SK-N-MC (cell line): ENCODE data around the gene SLC25A39.

ENCODE experiments used
- DNase-seq: peaks from one replicate; pipeline ENCODE4 v3.0.0-alpha.2; 2011; ENCODE audit warnings: low read depth, low spot score
- H3K27ac ChIP-seq: fragments of 200-600 bp; sonication (generic); 2 replicates; pipeline ENCODE4 v1.5.1; 2016; ENCODE audit warnings: mixed run types
- H3K36me3 ChIP-seq: fragments of 200-600 bp; sonication (generic); 2 replicates; pipeline ENCODE4 v1.6.1; 2017; ENCODE audit warnings: antibody characterized with exemption, low read length, mixed read lengths; ENCODE audit not compliant: insufficient read depth
- H3K4me3 ChIP-seq: fragments of 200-600 bp; sonication (generic); 2 replicates; pipeline ENCODE4 v1.5.1; 2016
- H3K9ac ChIP-seq: fragments of 200-600 bp; sonication (generic); 2 replicates; pipeline ENCODE4 v1.8.0; 2017; ENCODE audit warnings: mixed run types, mixed read lengths; ENCODE audit not compliant: insufficient read length
- H3K9me3 ChIP-seq: fragments of 200-600 bp; sonication (generic); 2 replicates; pipeline ENCODE4 v1.6.1; 2017; ENCODE audit warnings: low read depth, mild to moderate bottlenecking, antibody characterized with exemption, low read length, moderate library complexity, mixed read lengths
- EZH2 ChIP-seq: fragments of 200-600 bp; sonication (generic); IDR thresholded peaks from one replicate; pipeline ENCODE4 v1.6.1; 2017; ENCODE audit warnings: antibody characterized with exemption
- FOXP2 ChIP-seq: optimal IDR thresholded peaks from 2 replicates; pipeline ENCODE3; 2011; ENCODE audit warnings: mild to moderate bottlenecking, moderate library complexity; ENCODE audit not compliant: insufficient read depth; ENCODE audit errors: extremely low read length, control extremely low read depth
- POLR2AphosphoS5 ChIP-seq: IDR thresholded peaks from 2 replicates; pipeline ENCODE4 v1.6.1; 2012; ENCODE audit warnings: mild to moderate bottlenecking, low read depth, low read length, borderline replicate concordance

Gene SLC25A39

DNA sequence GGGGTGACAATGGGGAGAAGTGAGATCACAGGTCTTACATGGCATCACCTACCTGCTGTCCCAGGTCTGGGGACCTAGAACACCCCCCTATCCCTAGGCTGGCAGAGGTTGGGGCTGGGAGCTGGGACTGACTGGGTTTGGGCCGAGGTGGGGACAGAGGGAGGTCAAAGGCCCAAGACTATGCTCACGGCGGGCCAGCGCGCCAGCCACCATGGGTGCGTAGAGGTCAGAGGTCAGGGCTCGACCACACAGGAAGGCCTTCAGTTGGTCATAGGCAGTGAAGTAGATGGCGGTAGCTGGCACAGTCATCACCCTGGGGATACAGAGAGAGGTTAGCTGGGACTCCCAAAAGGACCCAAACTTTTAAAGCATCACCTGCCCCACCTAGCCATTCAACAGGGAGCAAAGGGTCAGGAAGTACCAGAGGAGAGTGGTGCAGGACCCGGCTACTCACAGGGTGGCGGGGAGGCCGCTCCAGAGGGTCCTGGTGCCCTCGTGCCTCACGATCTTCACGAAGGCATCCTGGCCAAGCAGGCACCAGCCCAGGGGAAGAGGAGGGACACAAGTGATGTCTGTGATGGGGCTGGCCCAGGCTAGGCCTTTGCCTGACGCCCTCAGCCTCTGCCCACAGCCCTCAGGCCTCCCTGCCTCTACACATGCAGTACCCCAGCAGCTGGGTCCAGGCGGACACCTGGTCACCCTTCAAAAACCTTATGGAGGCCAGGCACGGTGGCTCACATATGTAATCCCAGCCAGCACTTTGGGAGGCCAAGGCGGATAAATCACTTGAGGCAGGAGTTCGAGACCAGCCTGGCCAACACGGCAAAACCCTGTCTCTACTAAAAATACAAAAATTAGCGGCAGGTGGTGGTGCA, 3.1 kb downstream of the SLC25A39 start:
- H3K36me3 ChIP-seq, result peaks cover 14% of the 10 kb centered on the region; the same call in 1 of the 2 replicates

DNA sequence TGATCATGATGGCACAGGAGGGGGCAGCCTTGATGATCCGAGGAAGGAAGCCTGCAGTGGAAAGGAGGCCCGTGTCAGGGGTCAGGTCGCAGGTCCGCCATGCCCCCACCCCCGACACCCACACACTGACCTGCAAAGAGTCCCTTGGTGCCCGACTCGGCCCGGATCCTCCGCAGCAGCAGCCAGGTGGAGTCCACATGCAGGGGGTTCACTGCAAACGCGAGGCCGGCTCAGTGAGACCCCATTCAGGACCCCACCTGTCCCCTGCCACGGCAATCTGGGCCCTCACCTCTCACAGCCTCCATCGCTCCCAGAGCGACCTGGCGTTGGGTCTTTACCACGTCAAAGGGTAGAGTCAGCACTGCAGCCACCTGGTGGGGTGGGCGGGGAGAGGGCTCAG, 4.6 kb downstream of the SLC25A39 start:
- no peak for DNase-seq
- H3K4me3 ChIP-seq, result no peak overlapping the region
- no peak overlapping the region for H3K9ac ChIP-seq
- H3K36me3 ChIP-seq, result peaks cover 14% of the 10 kb centered on the region; the same call in 1 of the 2 replicates
- no peak for TF ChIP-seq POLR2AphosphoS5
- no peak for TF ChIP-seq EZH2
- no peak for TF ChIP-seq FOXP2
- no peaks in the 10 kb centered on the region for H3K9me3 ChIP-seq
- H3K27ac ChIP-seq, result no peak overlapping the region

More for the DNA sequence above, 3.1 kb downstream of the SLC25A39 start:
- TF ChIP-seq POLR2AphosphoS5, result no peak
- no peak for TF ChIP-seq FOXP2
- TF ChIP-seq EZH2, result no peak
- Histone ChIP-seq H3K9ac (no peak overlapping the region), H3K9me3 (no peaks in the 10 kb centered on the region), H3K4me3 (no peak overlapping the region), H3K27ac (no peak overlapping the region)
- DNase-seq, result no peak

DNA sequence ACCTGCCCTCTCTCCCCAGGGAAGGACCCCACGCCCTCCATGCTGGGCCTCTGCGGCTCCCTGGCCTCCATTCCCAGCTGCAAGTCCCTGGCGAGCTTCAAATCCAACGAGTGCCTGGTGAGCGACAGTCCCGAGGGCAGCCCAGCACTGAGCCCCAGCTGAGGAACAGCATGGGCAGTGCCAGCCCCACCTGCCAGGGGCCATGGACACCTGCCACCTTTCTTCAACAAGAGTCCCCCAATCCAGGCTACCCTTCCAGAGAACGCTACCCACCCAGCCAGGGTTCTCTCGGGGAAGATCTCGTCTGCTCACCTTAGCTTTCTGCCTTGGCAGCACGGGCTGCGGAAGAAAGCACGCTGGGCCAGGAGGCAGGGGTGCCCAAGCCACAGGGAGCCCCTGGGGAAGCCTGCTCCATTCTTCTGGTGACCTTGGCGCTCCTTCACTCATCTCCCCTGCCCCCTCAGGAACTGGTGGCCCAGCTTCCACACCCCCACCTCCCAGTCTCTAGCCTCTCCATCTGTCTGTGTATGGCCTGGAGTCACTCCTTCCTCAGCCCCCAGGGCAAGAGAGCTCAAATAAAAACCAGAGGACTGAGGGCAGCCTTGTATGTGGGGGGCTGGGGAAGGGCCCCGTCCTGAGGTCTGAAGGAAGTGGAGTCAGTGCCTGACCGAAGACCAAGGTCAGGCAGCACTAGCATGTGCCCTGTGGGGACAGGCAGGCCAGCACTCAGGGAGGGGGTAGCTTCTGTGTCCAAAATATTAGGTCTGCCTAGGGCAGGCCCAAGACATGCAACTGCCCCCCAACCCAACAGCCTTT, 6.3 kb downstream of the SLC25A39 start:
- Histone ChIP-seq H3K4me3 (no peak overlapping the region), H3K36me3 (peaks cover 14% of the 10 kb centered on the region; the same call in 1 of the 2 replicates), H3K27ac (no peak overlapping the region), H3K9ac (no peak overlapping the region), H3K9me3 (no peaks in the 10 kb centered on the region)
- TF ChIP-seq POLR2AphosphoS5 (peak; percentile 16; the same call in 1 of the 2 replicates), FOXP2 (no peak), EZH2 (no peak)
- DNase-seq, result no peak

DNA sequence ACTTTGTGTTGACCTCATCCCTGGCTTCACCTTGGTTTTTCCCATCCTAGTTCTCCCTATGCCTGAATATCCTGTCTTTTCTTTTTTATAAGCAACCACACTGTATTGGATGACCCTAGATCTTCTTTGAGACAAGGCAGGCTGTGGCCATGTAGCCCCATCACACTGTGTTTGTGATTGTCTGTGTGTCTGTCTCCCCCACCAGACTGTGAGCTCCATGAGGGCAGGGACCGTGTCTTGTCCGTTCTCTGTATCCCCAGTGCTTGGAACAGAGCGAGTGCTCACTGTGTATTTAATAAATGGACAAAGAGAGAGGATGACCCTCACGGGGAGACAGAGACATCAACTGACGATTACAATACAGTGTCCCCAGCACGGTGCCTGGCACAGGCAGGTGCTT, 7.1 kb downstream of the SLC25A39 start:
- no peak for DNase-seq
- Histone ChIP-seq H3K36me3 (peaks cover 14% of the 10 kb centered on the region; the same call in 1 of the 2 replicates), H3K27ac (no peak overlapping the region), H3K9ac (no peak overlapping the region), H3K9me3 (no peaks in the 10 kb centered on the region), H3K4me3 (no peak overlapping the region)
- TF ChIP-seq POLR2AphosphoS5 (no peak), FOXP2 (no peak), EZH2 (no peak)

DNA sequence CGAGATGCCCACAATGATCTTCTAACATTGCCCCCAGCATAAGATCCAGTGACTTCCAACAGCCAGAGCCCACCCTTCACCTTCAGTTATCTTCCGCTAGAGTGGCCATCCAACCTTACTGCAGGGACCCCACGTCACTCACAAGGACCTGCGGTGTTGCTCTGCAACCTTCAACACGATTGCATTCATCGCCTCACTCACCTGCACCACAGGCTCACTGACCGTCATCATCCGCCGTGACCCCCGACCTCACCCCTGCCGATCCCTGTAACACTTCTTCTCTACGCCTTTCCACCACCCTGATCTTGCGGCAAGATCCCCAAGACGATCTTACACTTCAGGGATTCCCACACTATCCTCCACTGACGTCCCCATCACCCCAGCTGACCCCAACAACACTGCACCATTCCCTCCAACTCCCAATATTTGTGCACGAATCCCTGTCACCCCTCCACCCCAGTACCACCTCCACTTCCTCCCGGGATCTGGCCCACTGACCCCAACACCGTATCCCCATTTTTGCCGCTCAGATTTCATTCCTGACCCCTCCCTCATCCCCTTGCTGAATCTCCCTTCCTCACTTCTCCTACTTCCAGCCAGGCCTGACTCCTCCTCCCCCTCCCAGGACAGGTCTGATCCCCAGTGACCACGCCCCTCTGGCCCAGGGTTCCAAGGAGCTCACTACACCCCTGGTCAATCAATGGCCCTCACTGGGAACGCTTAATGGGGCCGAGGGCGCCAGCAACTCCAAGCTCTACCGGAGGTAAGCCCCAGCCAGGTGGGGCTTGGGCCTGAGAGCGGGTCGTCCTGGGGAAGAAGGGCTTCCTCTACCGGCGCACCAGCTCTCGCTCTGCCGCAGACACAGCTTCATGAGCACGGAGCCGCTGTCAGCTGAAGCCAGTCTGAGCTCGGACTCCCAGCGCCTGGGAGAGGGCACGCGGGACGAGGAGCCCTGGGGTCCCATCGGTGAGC, 8.6 kb downstream of the SLC25A39 start:
- peaks cover 9% of the 10 kb centered on the region; the same call in 1 of the 2 replicates for H3K36me3 ChIP-seq
- H3K27ac ChIP-seq, result no peak overlapping the region
- no peak for DNase-seq
- H3K9me3 ChIP-seq, result no peaks in the 10 kb centered on the region
- no peak overlapping the region for H3K9ac ChIP-seq
- H3K4me3 ChIP-seq, result no peak overlapping the region
- TF ChIP-seq EZH2 (no peak), POLR2AphosphoS5 (no peak), FOXP2 (no peak)

DNA sequence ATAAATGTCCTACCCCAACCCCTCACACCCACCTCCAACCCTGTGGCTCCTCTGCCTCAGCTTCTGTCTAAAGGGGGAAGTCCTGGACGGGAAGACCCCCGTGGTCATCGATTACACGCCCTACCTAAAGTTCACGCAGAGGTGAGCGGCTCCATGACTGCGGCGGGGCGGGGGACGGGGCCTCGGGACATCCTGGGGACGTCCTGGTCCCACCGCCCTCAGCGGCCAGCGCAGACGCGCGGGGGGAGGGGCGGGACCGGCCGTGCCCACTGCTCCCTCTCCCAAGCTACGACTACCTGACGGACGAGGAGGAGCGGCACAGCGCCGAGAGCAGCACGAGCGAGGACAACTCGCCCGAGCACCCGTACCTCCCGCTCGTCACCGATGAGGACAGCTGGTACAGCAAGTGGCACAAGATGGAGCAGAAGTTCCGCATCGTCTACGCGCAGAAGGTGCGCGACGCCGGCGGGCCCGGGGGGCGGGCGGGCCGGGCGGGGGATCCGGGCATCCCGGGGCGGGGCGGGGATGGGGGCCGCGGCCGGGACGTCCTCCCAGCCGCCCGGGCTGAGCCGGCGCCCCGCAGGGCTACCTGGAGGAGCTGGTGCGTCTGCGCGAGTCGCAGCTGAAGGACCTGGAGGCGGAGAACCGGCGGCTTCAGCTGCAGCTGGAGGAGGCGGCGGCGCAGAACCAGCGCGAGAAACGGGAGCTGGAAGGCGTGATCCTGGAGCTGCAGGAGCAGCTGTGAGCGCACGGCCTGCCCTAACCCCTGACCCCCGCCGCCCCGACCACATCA, 9.6 kb downstream of the SLC25A39 start:
- no peaks in the 10 kb centered on the region for H3K9me3 ChIP-seq
- no peak overlapping the region for H3K9ac ChIP-seq
- H3K27ac ChIP-seq, result no peak overlapping the region
- no peak overlapping the region for H3K4me3 ChIP-seq
- TF ChIP-seq POLR2AphosphoS5, result no peak
- TF ChIP-seq EZH2, result no peak
- TF ChIP-seq FOXP2, result no peak
- H3K36me3 ChIP-seq, result peaks cover 4% of the 10 kb centered on the region; the same call in 1 of the 2 replicates
- no peak for DNase-seq

DNA sequence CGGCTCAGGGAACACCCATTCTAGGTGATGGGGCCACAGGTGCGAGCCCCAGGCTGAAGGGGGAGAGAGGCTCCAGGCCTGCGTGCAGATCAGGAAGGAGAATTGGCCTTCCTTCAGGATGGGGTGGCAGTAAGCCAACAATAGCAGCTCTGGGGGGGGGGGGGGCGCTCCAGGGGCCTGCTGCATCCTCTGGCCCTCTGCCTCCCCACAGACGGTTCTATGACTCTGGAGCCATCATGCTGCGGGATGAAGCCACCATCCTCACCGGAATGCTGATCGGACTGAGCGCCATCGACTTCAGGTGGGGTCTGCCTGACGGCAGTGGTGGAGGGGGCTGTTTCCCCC, 10.1 kb downstream of the SLC25A39 start:
- DNase-seq, result no peak
- TF ChIP-seq FOXP2 (no peak), POLR2AphosphoS5 (no peak), EZH2 (no peak)
- Histone ChIP-seq H3K36me3 (no peaks in the 10 kb centered on the region; the same call in 1 of the 2 replicates), H3K9me3 (no peaks in the 10 kb centered on the region), H3K9ac (no peak overlapping the region), H3K27ac (no peak overlapping the region), H3K4me3 (no peak overlapping the region)
